Gastroesophageal sphincter (tissue), 4 donors: ENCODE measurements around the gene SLC37A4. TPM values are rescaled to one million over a fixed set of nuclear protein-coding genes. Genes with fewer than 3 reads are reported as not detected.

Experiments used
- ATAC-seq: fragments of 150-250 bp; one replicate; pipeline ENCODE4 v1.9.1; 2016; ENCODE audit warnings: mild to moderate bottlenecking, moderate library complexity
- H3K27ac ChIP-seq, 4 donors: fragments of 200-600 bp; sonication (generic) in 3 of 4; 1 replicate in 3 of 4; 2 replicates in 1 of 4; pipeline ENCODE4 v1.5.1; 2016 to 2019
- H3K27me3 ChIP-seq: fragments of 200-600 bp; sonication (generic); one replicate; pipeline ENCODE4 v1.5.1; 2019
- H3K36me3 ChIP-seq, 2 donors: fragments of 200-600 bp; sonication (generic); one replicate each; pipeline ENCODE4 v1.5.1; 2019; ENCODE audit warnings: control low read depth in 1 of 2
- H3K4me1 ChIP-seq, 3 donors: fragments of 200-600 bp; sonication (generic); 1 replicate in 2 of 3; 2 replicates in 1 of 3; pipeline ENCODE4 v1.5.1; 2016 to 2019; ENCODE audit warnings: control low read depth in 2 of 3
- H3K4me3 ChIP-seq, 2 donors: fragments of 200-600 bp; sonication (generic); one replicate each; pipeline ENCODE4 v1.5.1; 2019; ENCODE audit warnings: mild to moderate bottlenecking in 1 of 2, moderate library complexity in 1 of 2
- H3K9me3 ChIP-seq, 3 donors: fragments of 200-600 bp; sonication (generic); one replicate each; pipeline ENCODE4 v1.5.1; 2017 to 2019; ENCODE audit warnings: control low read depth in 2 of 3
- CTCF ChIP-seq, 4 experiments: fragments of 200-600 bp in 2 of 4; fragments of 450-650 bp in 2 of 4; sonication (generic) in 1 of 4; IDR thresholded peaks; one replicate each; pipeline ENCODE4 v1.5.1; 2017 to 2019; ENCODE audit warnings: antibody characterized with exemption in 4 of 4, mild to moderate bottlenecking in 2 of 4, moderate library complexity in 2 of 4
- EP300 ChIP-seq: sonication (generic); formaldehyde crosslinking; IDR thresholded peaks from one replicate; pipeline ENCODE4 v1.6.1; 2017; ENCODE audit warnings: antibody characterized with exemption, mild to moderate bottlenecking
- POLR2A ChIP-seq, 2 donors: fragments of 450-650 bp; IDR thresholded peaks; one replicate each; pipeline ENCODE4 v1.6.1; 2017; ENCODE audit warnings: antibody characterized with exemption in 2 of 2, mild to moderate bottlenecking in 2 of 2, moderate library complexity in 1 of 2
- POLR2AphosphoS5 ChIP-seq: sonication (generic); formaldehyde crosslinking; IDR thresholded peaks from one replicate; pipeline ENCODE4 v1.6.1; 2017; ENCODE audit warnings: antibody characterized with exemption
- WGBS, 2 donors: methylation state at CpG; one replicate each; pipeline ENCODE4 v1.1.5; 2018; ENCODE audit warnings: low coverage in 1 of 2; 5-methylcytosine and 5-hydroxymethylcytosine counted together
- total RNA-seq, 4 donors: library from RNA; depleted of rRNA; stranded (reverse); fragments of >200 nt; gene quantifications; one replicate each; pipeline ENCODE4 v1.1.0, GENCODE V29; 2016

Gene SLC37A4
- total RNA-seq, 4 donors from 2014 or later: 10.1 to 11.6 (median 11.1) TPM

- H3K9me3 ChIP-seq: no peaks in the 10 kb centered on the region
- 100% methylated on average over 1 of the region's 1 CpG; no CpG with 5 or more reads in 1 of the 2 donors for WGBS, 2 donors
- peaks cover 0 to 43% of the 10 kb centered on the region in 2 donors for H3K36me3 ChIP-seq
- peak overlapping the region in 2 of 4 donors; percentile 83 to 87 for H3K27ac ChIP-seq
- H3K4me1 ChIP-seq: peaks cover 0 to 33% (median 9%) of the 10 kb centered on the region in 3 donors
- no peak for ATAC-seq
- H3K27me3 ChIP-seq: no peaks in the 10 kb centered on the region
- TF ChIP-seq EP300: no peak
- TF ChIP-seq POLR2A (IDR thresholded peaks at IDR 0.05): no peak
- no peak for TF ChIP-seq CTCF (IDR thresholded peaks at IDR 0.05)
- TF ChIP-seq POLR2AphosphoS5: no peak
- no peak overlapping the region for H3K4me3 ChIP-seq
Measured at GRCh38 chr11:119029069-119029339, 1.7 kb downstream of the SLC37A4 start.

- no peaks in the 10 kb centered on the region for H3K27me3 ChIP-seq
- peaks cover 0 to 48% of the 10 kb centered on the region in 2 donors for H3K36me3 ChIP-seq
- TF ChIP-seq EP300: no peak
- no peak for TF ChIP-seq CTCF (IDR thresholded peaks at IDR 0.05)
- TF ChIP-seq POLR2AphosphoS5: no peak
- TF ChIP-seq POLR2A (IDR thresholded peaks at IDR 0.05): no peak
- peaks cover 0 to 38% (median 9%) of the 10 kb centered on the region in 3 donors for H3K4me1 ChIP-seq
- peak overlapping the region in 1 of 4 donors; percentile 83 for H3K27ac ChIP-seq
- no peak for ATAC-seq
- H3K4me3 ChIP-seq: no peak overlapping the region
- 85% methylated on average over 3 to 5 of the region's 9 CpGs for WGBS, 2 donors
- no peaks in the 10 kb centered on the region for H3K9me3 ChIP-seq
Measured at GRCh38 chr11:119028346-119029068, 2.2 kb downstream of the SLC37A4 start.

- H3K4me1 ChIP-seq: peaks cover 0 to 44% (median 9%) of the 10 kb centered on the region in 3 donors
- no peaks in the 10 kb centered on the region for H3K9me3 ChIP-seq
- peaks cover 0 to 55% of the 10 kb centered on the region in 2 donors for H3K36me3 ChIP-seq
- TF ChIP-seq POLR2AphosphoS5 (no peak), CTCF (IDR thresholded peaks at IDR 0.05) (no peak), EP300 (no peak), POLR2A (IDR thresholded peaks at IDR 0.05) (no peak)
- no peak overlapping the region for H3K4me3 ChIP-seq
- H3K27me3 ChIP-seq: no peaks in the 10 kb centered on the region
- ATAC-seq: no peak
- WGBS, 2 donors: 100% methylated on average over 1 to 2 of the region's 9 CpGs
- H3K27ac ChIP-seq: no peak overlapping the region
Measured at GRCh38 chr11:119027561-119028345, 2.9 kb downstream of the SLC37A4 start.

GRCh38 chr11:119026970-119027369, 3.7 kb downstream of the SLC37A4 start:
- no peak overlapping the region for H3K4me3 ChIP-seq
- ATAC-seq: no peak
- H3K36me3 ChIP-seq: peaks cover 0 to 63% of the 10 kb centered on the region in 2 donors
- H3K4me1 ChIP-seq: peaks cover 0 to 44% (median 9%) of the 10 kb centered on the region in 3 donors
- H3K9me3 ChIP-seq: no peaks in the 10 kb centered on the region
- no peak for TF ChIP-seq POLR2A (IDR thresholded peaks at IDR 0.05)
- no peak for TF ChIP-seq POLR2AphosphoS5
- TF ChIP-seq EP300: no peak
- TF ChIP-seq CTCF (IDR thresholded peaks at IDR 0.05): no peak
- 100% methylated on average over 1 of the region's 2 CpGs; no CpG with 5 or more reads in 1 of the 2 donors for WGBS, 2 donors
- H3K27ac ChIP-seq: peak overlapping the region in 2 of 4 donors; percentile 5 to 41
- H3K27me3 ChIP-seq: no peaks in the 10 kb centered on the region
